Stimulated activated naive CD8-positive, alpha-beta T cell treated with anti-CD3 and anti-CD28 coated beads, Interleukin-15, Interleukin-2, amounts not matched to agents 100 ng/mL and 50 ng/mL, for 24 hours (primary cell): ENCODE results near the gene RAB27A.
"Not testable (repeated sequence)": the region's sequence is repeated elsewhere in the genome, so short reads cannot be mapped to it uniquely, and the experiment has no call there.

Experiments used
- H3K27ac Mint-ChIP-seq: one replicate; pipeline ENCODE4 v1.8.0; 2021; ENCODE audit warnings: mild to moderate bottlenecking, mixed read lengths
- H3K27me3 Mint-ChIP-seq: one replicate; pipeline ENCODE4 v1.8.0; 2021; ENCODE audit warnings: mixed read lengths
- H3K36me3 Mint-ChIP-seq: one replicate; pipeline ENCODE4 v1.8.0; 2021; ENCODE audit warnings: low read depth, mixed read lengths
- H3K4me1 Mint-ChIP-seq: one replicate; pipeline ENCODE4 v1.8.0; 2021; ENCODE audit warnings: low read depth, mixed read lengths
- H3K4me3 Mint-ChIP-seq: one replicate; pipeline ENCODE4 v1.8.0; 2021; ENCODE audit warnings: mild to moderate bottlenecking, mixed read lengths
- H3K9me3 Mint-ChIP-seq: one replicate; pipeline ENCODE4 v1.8.0; 2021; ENCODE audit warnings: mixed read lengths

The RAB27A gene

GRCh38 chr15:55268176-55268695 is 21.4 kb downstream of the RAB27A start:
- H3K27me3 Mint-ChIP-seq: no peaks in the 10 kb centered on the region
- H3K36me3 Mint-ChIP-seq: peaks cover 82% of the 10 kb centered on the region
- H3K27ac Mint-ChIP-seq: peak overlapping the region; percentile 97
- peak overlapping the region; percentile 82 for H3K4me3 Mint-ChIP-seq
- H3K9me3 Mint-ChIP-seq: no peaks in the 10 kb centered on the region
- peaks cover 84% of the 10 kb centered on the region for H3K4me1 Mint-ChIP-seq

DNA sequence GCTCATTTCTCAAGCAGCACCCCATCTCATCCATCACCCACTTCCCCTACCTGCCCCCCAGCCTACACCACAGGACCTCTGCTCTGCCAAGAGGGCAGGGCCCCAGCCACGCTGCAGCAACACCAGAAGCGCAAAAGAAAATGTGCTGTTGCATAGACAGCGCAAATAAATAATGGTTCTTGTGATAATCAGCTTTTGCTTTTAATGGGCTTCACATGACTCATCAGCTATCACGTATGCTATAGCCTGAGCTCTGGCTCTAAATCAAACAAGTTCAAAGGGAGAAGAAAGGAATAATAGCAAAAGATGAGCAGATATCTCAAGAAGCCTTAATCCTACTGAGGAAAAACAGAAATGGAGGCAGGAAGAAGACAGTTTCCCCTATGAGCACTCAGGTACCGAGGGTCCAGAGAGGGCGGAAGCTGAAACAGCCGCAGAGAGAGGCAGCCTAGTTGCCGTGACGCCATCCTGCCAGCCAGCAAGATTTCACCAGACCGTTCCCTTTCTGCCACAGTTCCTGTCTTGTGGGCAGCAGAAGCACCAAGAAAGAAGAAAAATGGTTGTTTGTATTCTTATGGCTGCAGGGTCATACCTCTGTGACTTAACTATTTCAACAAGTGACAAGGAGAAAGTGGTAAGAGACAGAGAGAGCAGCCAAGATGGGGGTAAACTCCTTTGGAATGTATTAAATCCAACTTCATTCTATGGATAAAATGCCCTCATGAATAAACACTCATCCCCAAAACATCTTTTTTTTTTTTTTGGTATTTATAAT is 22.0 kb downstream of the RAB27A start:
- peak overlapping the region; percentile 82 for H3K4me3 Mint-ChIP-seq
- H3K4me1 Mint-ChIP-seq: peaks cover 82% of the 10 kb centered on the region
- peak overlapping the region; percentile 97 for H3K27ac Mint-ChIP-seq
- H3K36me3 Mint-ChIP-seq: peaks cover 85% of the 10 kb centered on the region
- H3K27me3 Mint-ChIP-seq: no peaks in the 10 kb centered on the region
- H3K9me3 Mint-ChIP-seq: no peaks in the 10 kb centered on the region

- no peaks in the 10 kb centered on the region for H3K9me3 Mint-ChIP-seq
- H3K36me3 Mint-ChIP-seq: peaks cover 84% of the 10 kb centered on the region
- H3K27ac Mint-ChIP-seq: peak overlapping the region; percentile 97
- no peaks in the 10 kb centered on the region for H3K27me3 Mint-ChIP-seq
- H3K4me1 Mint-ChIP-seq: peaks cover 72% of the 10 kb centered on the region
- H3K4me3 Mint-ChIP-seq: peak overlapping the region; percentile 82
Measured at GRCh38 chr15:55266547-55266946, 23.1 kb downstream of the RAB27A start.

DNA sequence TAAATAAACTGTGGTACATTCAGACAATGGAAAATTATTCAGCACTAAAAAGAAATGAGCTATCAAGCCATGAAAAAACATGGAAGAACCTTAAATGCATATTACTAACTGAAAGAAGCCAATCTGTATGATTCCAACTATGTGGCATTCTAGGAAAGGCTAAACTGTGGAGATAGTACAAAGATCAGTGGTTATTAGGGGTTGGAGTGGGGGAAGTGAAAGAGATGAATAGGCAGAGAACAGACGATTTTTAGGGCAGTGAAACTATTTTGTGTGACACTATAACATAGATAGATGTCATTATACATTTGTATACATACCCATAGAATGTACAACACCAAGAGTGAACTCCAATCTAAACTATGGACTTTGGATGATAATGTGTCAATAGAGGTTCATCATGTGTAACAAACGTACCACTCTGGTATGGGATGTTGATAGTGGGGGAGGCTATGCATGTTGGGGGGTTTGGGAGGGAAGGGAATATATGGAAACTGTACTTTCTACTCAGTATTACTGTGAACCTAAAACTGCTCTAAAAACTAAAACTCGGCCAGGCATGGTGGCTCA is 29.0 kb downstream of the RAB27A start:
- Mint-ChIP-seq H3K4me3 (no peak overlapping the region), H3K36me3 (peaks cover 79% of the 10 kb centered on the region), H3K27ac (peak overlapping the region; percentile 19), H3K27me3 (no peaks in the 10 kb centered on the region), H3K9me3 (no peaks in the 10 kb centered on the region), H3K4me1 (peaks cover 52% of the 10 kb centered on the region)

DNA sequence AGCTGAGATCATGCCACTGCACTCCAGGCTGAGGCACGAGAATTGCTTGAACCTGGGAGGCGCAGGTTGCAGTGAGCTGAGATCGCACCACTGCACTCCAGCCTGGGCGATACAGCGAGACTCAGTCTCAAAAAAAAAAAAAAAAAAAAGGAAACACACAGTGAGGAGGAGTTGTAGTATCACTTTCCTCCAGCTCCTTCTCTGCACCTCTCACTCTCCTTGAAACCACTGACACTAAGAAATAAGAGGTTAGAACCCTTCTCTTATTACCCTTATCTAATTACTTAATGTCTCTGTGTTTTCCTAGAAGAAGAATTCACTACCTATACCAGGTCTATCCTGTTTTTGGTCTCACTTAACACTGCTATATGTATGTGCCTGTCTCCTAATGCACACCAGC is 31.7 kb downstream of the RAB27A start:
- Mint-ChIP-seq H3K27me3 (no peaks in the 10 kb centered on the region), H3K4me3 (peak overlapping the region; percentile 20), H3K4me1 (peaks cover 64% of the 10 kb centered on the region), H3K36me3 (peaks cover 64% of the 10 kb centered on the region), H3K9me3 (no peaks in the 10 kb centered on the region), H3K27ac (peak overlapping the region; percentile 80)

DNA sequence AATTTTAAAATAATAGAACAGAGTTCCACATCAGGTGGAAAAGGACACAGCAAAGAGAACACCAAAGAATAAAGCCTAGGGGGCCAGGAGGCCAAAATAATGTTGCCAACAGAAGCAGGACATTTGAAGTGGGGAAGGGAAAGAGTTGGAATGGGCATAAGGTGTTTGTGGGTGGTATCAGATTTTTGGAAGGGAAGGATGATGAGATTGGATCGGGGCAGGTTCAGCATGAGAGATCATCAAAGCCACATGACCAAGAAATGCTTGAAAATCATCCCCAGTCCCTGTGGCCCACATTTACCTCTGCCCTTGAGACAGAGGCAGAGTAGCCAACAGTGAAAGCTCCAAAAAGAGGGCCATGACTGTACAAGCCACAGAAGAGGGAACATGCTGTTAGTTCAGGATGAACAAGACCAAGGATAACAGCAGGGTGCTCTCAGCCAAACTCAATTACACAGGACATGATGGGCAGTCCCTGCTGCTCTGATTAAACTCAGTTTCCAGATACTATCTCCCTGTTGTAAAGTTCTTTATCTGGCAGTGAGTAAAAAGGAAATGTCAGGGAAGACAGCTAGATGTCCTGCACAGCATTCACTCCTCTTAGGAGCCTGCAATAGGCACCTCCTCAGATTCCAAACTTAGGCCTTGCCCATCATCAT is 32.5 kb downstream of the RAB27A start:
- Mint-ChIP-seq H3K27me3 (no peaks in the 10 kb centered on the region), H3K27ac (peak overlapping the region; percentile 80), H3K4me3 (no peak overlapping the region), H3K4me1 (peaks cover 70% of the 10 kb centered on the region), H3K9me3 (no peaks in the 10 kb centered on the region), H3K36me3 (peaks cover 58% of the 10 kb centered on the region)

DNA sequence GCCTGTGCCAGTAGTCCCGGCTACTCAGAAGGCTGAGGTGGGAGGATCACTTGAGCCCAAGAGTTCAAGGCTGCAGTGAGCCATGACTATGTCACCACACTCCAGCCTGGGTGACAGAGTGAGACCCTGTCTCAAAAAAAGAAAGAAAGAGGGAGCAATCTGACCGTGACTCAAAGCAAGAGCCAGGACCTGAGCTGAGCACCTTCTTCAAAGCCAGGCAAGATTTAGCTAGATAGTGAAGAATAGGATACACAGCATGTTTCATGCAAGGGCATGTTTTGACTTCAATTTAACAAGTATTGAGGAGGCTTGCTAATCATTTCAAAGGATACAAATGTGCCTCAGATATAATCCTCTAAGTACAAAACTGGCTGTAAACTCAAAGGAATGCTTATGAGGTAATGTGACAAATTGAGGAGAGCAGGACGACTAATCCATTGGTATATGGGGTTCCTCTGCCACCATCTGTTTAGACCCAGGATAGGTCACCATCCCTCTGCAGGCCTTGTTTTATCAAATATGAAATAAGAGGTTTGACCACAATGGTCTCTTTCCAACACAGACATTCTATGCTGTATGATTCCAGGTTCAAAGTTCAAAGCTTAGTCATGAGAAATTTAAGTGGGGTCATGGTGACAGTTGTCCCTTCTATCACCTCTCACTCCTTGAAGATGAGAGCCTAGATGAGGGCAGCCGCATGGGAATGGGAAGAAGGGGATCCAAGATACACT is 33.2 kb downstream of the RAB27A start:
- Mint-ChIP-seq H3K9me3 (no peaks in the 10 kb centered on the region), H3K4me3 (peak overlapping the region; percentile 81), H3K27ac (peak overlapping the region; percentile 93), H3K36me3 (peaks cover 62% of the 10 kb centered on the region), H3K4me1 (peaks cover 77% of the 10 kb centered on the region), H3K27me3 (no peaks in the 10 kb centered on the region)

DNA sequence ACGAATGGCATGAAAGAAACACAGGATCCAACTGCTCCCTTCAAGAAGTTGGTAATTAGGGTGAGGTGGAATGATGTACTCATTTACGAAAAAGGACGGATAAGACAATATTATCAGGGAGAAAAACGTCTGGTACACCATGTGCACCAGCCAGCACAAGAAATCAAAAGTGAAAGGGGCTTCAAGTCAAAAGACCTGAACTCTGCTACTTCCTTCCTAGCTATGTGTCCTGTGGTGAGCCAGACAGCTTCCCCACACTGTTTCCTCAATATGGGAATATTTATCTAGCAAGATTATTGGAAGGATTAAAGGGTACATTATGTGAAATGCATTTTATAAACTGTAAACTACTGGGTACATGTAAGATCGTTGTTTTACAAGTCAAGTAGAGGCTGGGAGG is 33.9 kb downstream of the RAB27A start:
- Mint-ChIP-seq H3K27ac (peak overlapping the region; percentile 93), H3K4me3 (peak overlapping the region; percentile 81), H3K27me3 (no peaks in the 10 kb centered on the region), H3K36me3 (peaks cover 67% of the 10 kb centered on the region), H3K9me3 (no peaks in the 10 kb centered on the region), H3K4me1 (peaks cover 83% of the 10 kb centered on the region)

DNA sequence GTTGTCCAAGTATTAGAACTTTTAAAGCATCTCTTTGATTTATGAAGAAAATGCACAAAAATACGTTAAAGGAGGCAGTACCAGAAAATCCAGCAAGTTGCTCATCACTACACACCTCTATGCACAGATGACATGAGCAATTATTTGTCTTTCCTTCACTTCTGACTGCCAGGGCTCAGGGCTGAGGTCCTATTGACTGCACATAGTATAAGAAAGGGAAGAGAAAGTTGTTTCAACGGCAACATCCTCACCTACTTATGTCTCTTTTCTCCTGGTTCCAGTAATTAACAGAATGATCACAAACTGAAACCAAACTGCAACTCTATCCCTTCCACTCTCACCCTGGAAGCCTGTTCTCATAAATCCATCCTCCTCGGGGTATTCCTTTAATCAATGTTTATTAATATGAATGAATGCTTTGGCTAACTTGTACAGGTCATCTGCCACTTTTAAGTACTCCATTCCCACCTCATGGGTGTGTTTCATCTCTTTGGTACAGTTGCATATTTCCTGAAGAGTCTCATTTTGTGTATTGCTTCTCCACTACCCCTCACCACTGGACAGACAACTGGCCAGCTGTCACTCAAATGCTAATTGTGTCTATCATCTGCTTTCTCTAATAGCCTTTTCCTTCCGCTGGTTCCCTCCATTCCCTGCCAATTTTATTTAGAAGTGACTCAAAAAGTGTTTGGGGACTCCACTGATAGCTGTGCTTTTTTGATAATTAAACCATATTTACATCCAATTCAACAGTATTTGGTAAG is 34.5 kb downstream of the RAB27A start:
- H3K9me3 Mint-ChIP-seq: no peaks in the 10 kb centered on the region
- no peaks in the 10 kb centered on the region for H3K27me3 Mint-ChIP-seq
- H3K36me3 Mint-ChIP-seq: peaks cover 67% of the 10 kb centered on the region
- H3K4me3 Mint-ChIP-seq: peak overlapping the region; percentile 81
- peak overlapping the region; percentile 93 for H3K27ac Mint-ChIP-seq
- H3K4me1 Mint-ChIP-seq: peaks cover 84% of the 10 kb centered on the region

GRCh38 chr15:55253580-55253979 is 36.0 kb downstream of the RAB27A start:
- H3K27me3 Mint-ChIP-seq: no peaks in the 10 kb centered on the region
- H3K27ac Mint-ChIP-seq: peak overlapping the region; percentile 88

GRCh38 chr15:55252201-55252600 is 37.4 kb downstream of the RAB27A start:
- H3K9me3 Mint-ChIP-seq, H3K27me3 Mint-ChIP-seq, H3K4me3 Mint-ChIP-seq: not testable (repeated sequence)
- Mint-ChIP-seq H3K36me3 (peaks cover 70% of the 10 kb centered on the region), H3K4me1 (peaks cover 88% of the 10 kb centered on the region), H3K27ac (peak overlapping the region; percentile 88)

More at GRCh38 chr15:55253580-55253979, 36.0 kb downstream of the RAB27A start:
- Mint-ChIP-seq H3K4me1 (peaks cover 89% of the 10 kb centered on the region), H3K36me3 (peaks cover 69% of the 10 kb centered on the region), H3K4me3 (peak overlapping the region; percentile 55), H3K9me3 (no peaks in the 10 kb centered on the region)

GRCh38 chr15:55250941-55251340 is 38.7 kb downstream of the RAB27A start:
- Mint-ChIP-seq H3K27me3 (no peaks in the 10 kb centered on the region), H3K36me3 (peaks cover 65% of the 10 kb centered on the region), H3K27ac (peak overlapping the region; percentile 80), H3K9me3 (no peaks in the 10 kb centered on the region), H3K4me1 (peaks cover 88% of the 10 kb centered on the region), H3K4me3 (no peak overlapping the region)

GRCh38 chr15:55250392-55250791 is 39.2 kb downstream of the RAB27A start:
- Mint-ChIP-seq H3K27me3 (no peaks in the 10 kb centered on the region), H3K36me3 (peaks cover 59% of the 10 kb centered on the region), H3K4me1 (peaks cover 88% of the 10 kb centered on the region), H3K4me3 (no peak overlapping the region), H3K27ac (peak overlapping the region; percentile 80), H3K9me3 (no peaks in the 10 kb centered on the region)

DNA sequence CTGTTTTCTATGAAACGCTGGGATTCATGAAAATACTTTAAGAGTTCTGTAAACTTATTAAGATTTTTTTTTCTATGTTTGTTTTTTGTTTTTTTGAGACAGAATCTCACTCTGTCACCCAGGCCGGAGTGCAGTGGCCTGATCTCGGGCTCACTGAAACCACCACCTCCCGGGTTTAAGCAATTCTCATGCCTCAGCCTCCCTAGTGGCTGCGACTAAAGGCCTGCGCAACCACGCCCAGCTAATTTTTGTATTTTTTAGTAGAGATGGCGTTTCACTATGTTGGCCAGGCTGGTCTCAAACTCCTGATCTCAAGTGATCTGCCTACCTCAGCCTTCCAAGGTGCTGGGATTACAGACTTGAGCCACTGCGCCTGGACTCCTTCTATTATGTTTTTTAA is 39.7 kb downstream of the RAB27A start:
- H3K27ac Mint-ChIP-seq, H3K9me3 Mint-ChIP-seq, H3K4me3 Mint-ChIP-seq, H3K27me3 Mint-ChIP-seq: not testable (repeated sequence)
- Mint-ChIP-seq H3K4me1 (peaks cover 88% of the 10 kb centered on the region), H3K36me3 (peaks cover 61% of the 10 kb centered on the region)
